ENCODE measurements around the gene COX19. TPM values are rescaled to one million over a fixed set of nuclear protein-coding genes. Genes with fewer than 3 reads are reported as not detected.

COX19 gene
- polyA plus RNA-seq (ENCODE audit: insufficient read length in 3 of 3), result 10 to 100 TPM; 11.1 to 14.5 (median 13.0) TPM

- DNase-seq (ENCODE audit: low read depth in 3 of 3, low spot score in 2 of 3), result peak in 2 of 3 donors; percentile 75
Observed at GRCh38 chr7:974820-975681, at the start of gene COX19. Gene COX19, minus strand, starts transcription at chr7:975549. Its CDS starts 40 bp downstream, at chr7:975509.

DNA sequence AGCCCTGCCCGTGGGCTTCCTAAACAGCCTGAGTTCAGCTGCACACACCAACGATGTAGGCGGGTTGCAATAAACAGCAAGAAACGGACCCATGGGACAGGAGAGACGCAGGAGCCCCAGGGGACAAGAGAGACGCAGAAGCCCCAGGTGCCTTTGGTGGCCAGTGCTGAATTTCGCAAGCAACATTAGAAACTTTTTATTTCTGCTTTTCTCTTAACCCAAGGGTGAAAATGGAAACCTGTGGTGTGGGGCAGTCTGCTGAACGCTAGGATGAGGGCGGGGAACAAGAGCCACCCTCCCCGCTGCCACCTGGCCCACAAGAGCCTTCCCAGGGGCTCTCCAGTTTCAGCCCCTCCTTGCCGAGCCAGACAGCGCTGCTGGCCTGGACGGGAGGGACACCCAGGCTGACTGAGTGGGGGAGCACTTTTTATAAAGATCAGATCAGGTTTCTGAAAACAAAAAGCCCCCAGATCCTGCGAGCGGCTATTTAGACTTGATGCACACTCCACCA is 49.0 kb upstream of the COX19 start:
- DNase-seq (ENCODE audit: low read depth in 3 of 3, low spot score in 2 of 3), result no peak

- DNase-seq (ENCODE audit: low read depth in 3 of 3, low spot score in 2 of 3), result no peak
Observed at GRCh38 chr7:1022801-1023465, 47.6 kb upstream of the COX19 start.

- no peak for DNase-seq (ENCODE audit: low read depth in 3 of 3, low spot score in 2 of 3)
Observed at GRCh38 chr7:1022356-1022755, 47.0 kb upstream of the COX19 start.

DNA sequence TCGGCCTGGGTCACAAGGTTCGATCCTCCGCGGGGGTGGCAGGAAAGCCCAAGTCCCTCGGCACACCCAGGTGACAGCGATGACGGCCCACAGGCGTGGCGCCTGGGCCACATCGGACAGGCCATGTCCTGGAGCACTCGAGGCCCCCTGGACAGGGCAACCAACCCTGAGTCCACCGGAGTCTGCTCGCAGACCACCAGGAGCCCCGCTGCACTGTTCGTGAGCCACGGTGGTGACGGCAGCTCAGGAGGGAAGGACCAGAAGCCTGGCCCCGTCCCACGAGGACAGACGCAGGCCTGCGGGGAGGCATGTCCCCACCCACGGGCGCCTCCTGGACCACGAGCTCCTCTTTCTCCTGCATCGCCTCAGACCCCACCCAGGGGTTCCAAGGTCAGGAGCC is 46.6 kb upstream of the COX19 start:
- DNase-seq (ENCODE audit: low read depth in 3 of 3, low spot score in 2 of 3), result no peak

DNA sequence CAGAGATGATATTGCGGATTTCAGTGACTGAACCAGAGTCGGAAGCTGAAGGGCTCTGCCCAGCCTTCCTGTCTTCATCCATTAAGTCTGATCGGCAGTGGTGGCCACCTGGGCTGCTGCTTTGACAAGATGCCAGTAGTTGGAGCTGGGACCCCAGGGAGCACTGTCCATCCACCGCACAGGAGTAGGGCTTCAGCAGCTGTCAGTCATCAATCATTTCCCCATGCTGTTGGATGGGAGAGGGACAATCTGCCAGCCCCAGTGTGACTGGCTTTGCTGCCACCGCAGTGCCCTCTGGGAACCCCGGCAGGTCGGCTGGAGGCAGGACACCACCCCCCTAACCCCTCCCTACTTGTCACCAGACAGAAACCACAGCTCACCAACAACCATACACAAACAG is 46.0 kb upstream of the COX19 start:
- DNase-seq (ENCODE audit: low read depth in 3 of 3, low spot score in 2 of 3), result no peak

GRCh38 chr7:1020849-1021251 is 45.5 kb upstream of the COX19 start:
- DNase-seq (ENCODE audit: low read depth in 3 of 3, low spot score in 2 of 3), result no peak

DNA sequence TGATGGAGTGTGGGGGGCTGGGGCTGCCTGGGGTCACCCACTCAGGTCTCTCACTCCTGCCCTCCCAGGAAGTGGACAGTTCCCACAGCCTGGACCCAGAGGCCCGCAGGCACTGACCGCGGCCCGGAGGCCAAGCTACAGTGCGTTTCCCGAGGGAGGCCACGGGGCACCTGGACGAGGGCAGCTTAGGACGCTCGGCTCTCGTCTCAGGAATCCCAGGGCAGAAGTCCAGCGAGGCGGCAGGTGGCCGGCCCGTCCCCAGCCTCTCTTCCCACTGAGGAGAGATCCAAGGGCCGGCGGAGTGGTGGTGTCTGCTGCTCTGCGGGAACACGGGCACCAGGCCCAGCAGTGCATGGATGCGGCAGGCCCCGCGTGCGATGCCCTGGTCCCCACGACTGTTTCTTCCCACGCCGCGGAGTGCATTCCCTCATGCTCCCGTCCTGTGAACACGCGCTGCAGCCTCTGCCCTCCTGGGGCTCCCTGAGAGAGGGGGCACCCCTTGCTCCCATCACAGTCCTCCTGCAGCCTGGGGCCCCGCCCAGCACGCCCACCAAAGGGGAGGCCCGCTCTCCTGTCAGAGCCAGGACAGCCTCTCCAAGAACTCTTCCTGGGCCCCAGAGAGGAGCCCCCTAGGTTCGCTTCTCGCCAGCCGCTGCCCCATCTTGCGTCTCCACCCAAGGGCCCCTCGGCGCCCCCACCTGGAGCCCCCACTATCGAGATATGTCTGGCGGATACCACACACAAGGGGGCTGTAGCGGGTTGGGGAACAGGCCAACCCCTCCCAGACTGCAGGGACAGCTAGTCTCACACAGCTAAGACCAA is 44.7 kb upstream of the COX19 start:
- DNase-seq (ENCODE audit: low read depth in 3 of 3, low spot score in 2 of 3), result no peak

DNA sequence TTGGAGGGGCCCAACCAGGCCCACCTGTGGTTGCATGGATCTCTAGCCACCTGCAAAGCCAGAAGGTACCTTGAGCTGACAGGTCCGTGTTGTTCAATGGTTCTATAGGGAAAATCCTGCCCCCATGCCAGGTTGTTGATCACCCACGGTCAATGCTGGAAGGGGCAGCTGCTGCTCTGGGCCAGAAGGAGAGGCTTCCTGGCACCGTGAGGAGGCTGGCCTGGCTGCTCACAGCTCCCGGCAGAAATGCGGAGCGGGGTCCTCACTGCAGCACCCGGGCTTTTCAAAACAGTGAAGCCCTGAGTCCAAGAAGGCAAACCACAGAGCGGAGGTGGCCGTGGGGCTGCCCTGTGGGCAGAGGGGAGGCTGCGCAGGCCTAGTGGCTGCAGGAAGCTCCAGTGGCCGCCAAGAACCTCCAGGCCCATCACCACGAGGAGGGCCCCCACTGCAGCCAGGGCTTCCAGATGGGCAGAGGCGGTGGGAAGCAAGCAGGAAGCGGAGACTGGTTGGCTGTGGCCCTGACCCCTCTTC is 44.0 kb upstream of the COX19 start:
- no peak for DNase-seq (ENCODE audit: low read depth in 3 of 3, low spot score in 2 of 3)

GRCh38 chr7:1018334-1018695 is 43.0 kb upstream of the COX19 start:
- no peak for DNase-seq (ENCODE audit: low read depth in 3 of 3, low spot score in 2 of 3)

GRCh38 chr7:1017586-1018333 is 42.4 kb upstream of the COX19 start:
- DNase-seq (ENCODE audit: low read depth in 3 of 3, low spot score in 2 of 3), result no peak

DNA sequence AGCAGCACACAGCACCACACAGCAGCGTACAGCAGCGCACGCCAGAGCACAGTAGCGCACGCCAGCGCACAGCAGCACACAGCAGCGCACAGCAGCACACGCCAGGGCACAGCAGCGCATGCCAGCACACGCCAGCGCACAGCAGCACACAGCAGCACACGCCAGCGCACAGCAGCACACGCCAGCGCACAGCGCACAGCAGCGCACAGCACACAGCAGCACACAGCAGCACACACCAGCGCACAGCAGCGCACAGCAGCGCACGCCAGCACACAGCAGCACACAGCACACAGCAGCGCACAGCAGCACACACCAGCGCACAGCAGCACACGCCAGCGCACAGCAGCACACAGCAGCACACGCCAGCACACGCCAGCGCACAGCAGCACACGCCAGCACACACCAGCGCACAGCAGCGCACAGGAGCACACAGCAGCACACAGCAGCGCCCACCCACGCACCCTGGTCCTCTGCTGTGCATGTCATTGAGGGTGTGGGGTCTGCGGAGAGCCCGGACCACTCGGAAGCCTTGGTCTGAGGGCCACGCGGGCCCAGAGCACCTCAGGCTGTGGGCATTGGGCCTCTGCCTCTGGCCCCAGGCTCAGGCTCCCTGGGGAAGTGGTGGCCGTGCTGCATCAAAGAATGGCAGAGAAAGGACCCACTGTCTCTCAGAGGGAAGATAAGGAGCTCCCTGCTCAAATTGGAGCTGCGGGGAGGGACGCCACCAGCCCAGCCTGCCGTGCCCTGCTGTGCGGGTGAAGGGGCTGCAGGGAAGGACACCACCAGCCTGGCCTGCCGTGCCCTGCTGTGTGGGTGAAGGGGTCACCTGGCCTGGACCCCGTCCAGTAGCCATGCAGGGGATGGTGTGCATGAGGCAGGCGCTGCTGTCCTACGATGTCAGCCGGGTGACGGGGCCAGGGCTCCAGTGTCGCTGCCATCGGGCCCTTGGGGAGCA is 41.5 kb upstream of the COX19 start:
- DNase-seq (ENCODE audit: low read depth in 3 of 3, low spot score in 2 of 3), result no peak

DNA sequence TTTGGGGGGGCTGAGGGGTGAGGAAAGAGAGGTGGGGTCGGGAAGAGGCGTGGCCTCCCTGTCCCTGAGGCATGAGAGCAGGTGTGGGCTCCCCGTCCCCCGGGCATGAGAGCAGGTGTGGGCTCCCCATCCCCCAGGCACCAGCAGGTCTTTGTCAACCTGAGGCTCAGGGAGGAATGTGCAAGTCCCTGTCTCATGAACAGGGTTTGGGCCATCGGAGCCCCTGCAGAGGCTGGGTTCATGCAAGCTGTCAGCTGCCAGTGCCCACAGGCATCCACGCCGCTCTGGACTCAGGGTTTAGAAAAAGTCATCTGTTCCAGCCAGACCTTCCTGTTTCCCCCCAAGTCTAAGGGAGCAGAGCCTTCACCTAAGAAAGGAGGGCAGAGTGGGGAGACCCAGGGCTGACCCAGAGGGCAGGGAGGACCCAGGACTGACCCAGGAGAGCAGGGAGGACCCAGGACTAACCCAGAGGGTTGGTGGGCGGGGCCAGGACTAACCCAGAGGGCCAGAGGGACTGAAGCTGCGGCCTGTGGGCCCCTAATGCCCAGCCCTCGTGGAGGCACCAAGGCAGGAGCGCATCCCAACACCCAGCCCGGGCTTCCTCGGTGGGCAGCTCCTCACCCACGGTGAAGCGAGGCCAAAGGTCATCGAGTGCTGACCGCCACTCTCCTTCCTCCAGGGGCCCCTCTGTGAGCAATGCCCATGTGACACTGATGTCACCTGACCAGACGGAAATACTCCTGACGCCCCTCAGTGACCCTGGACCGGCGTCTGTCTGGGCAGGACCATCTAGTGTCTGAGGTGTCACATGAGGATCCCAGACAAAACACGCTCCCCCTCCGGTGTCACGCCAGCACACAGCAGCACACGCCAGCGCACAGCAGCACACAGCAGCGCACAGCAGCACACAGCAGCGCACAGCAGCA is 40.1 kb upstream of the COX19 start:
- no peak for DNase-seq (ENCODE audit: low read depth in 3 of 3, low spot score in 2 of 3)

GRCh38 chr7:1014681-1015080 is 39.3 kb upstream of the COX19 start:
- no peak for DNase-seq (ENCODE audit: low read depth in 3 of 3, low spot score in 2 of 3)

- no peak for DNase-seq (ENCODE audit: low read depth in 3 of 3, low spot score in 2 of 3)
Observed at GRCh38 chr7:1013581-1013980, 38.2 kb upstream of the COX19 start.

DNA sequence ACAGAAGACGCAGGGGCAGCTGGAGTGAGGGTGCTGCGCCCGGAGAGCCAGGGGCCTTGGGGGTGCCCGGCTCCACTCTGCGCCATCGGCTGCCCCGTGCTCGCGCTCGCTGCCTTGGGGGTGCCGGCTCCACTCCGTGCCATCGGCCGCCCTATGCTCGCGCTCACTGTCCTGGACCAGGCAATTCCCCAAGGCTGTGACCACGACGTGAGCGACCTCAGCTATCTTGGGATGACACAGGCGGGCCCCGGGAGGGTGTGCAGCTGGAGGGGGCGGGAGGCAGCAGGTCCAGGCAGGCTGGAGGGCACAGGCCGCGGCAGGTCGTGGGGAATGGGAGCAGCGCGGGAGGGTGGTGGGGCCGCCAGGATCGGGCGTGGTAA is 37.4 kb upstream of the COX19 start:
- no peak for DNase-seq (ENCODE audit: low read depth in 3 of 3, low spot score in 2 of 3)

DNA sequence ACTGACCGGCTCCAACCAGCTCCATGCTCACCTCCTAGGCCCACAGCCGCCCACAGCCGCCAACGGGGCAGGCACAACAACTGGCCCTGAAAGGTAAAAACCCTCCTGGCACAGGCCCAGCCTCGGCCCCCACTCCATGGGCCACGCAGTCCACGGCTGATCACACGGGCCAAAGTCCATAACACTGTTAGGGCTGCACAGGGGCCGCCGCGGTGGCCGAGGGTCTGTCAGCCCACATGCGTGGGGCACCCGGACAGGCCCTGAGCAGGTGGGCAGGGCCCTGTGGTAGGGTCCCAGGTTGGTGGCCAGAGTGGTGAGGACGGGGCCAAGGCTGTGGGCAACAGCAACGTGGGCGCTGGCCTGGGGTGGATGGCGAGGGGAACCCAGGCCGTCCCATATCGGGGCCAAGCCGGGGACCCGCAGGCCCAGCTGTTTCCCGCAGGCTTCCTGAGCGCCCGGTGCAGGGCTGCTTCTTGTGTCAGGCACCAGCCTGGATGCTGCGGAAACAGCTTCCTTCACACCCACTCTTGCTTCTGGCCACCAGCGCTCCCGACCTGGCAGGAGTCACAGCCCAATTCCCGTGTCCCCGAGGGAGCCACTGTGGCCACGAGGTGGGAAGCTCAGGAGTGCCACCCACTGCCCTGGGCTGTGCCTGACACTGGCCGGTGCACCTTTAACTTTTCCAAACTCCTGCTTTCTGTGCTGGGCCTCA is 36.8 kb upstream of the COX19 start:
- DNase-seq (ENCODE audit: low read depth in 3 of 3, low spot score in 2 of 3), result no peak
